ENCODE measurements around the gene ABCF2. TPM values are rescaled to one million over a fixed set of nuclear protein-coding genes. Genes with fewer than 3 reads are reported as not detected.

ABCF2 gene
- total RNA-seq, 6 donors from 2014 or later, result 19.8 to 48.2 (median 28.6) TPM

- Histone ChIP-seq H3K4me3 (no peak overlapping the region), H3K4me1 (no peaks in the 10 kb centered on the region), H3K27ac (no peak overlapping the region), H3K27me3 (no peaks in the 10 kb centered on the region), H3K36me3 (no peaks in the 10 kb centered on the region), H3K9me3 (no peaks in the 10 kb centered on the region)
- peak in 1 of 2 donors; percentile 83 for DNase-seq
- no peak for ATAC-seq (ENCODE audit: low FRiP score in 2 of 2)
- TF ChIP-seq POLR2A (IDR thresholded peaks at IDR 0.05), result no peak
- TF ChIP-seq POLR2AphosphoS5 (IDR thresholded peaks at IDR 0.05), result no peak
- TF ChIP-seq CTCF (IDR thresholded peaks at IDR 0.05), result no peak
- no peak for TF ChIP-seq EP300 (IDR thresholded peaks at IDR 0.05)
- 63 to 67% methylated on average over 29 of the region's 30 CpGs for WGBS, 2 donors
These were observed 27.8 kb downstream of the ABCF2 start for GRCh38 chr7:151198945-151199848.

- Histone ChIP-seq H3K4me1 (no peaks in the 10 kb centered on the region), H3K4me3 (no peak overlapping the region), H3K9me3 (no peaks in the 10 kb centered on the region), H3K27ac (no peak overlapping the region), H3K27me3 (no peaks in the 10 kb centered on the region), H3K36me3 (no peaks in the 10 kb centered on the region)
- no peak for ATAC-seq (ENCODE audit: low FRiP score in 2 of 2)
- DNase-seq, result no peak
- TF ChIP-seq POLR2AphosphoS5 (IDR thresholded peaks at IDR 0.05) (no peak), EP300 (IDR thresholded peaks at IDR 0.05) (no peak), POLR2A (IDR thresholded peaks at IDR 0.05) (no peak), CTCF (IDR thresholded peaks at IDR 0.05) (no peak)
These were observed 29.1 kb downstream of the ABCF2 start for GRCh38 chr7:151197932-151198331.

GRCh38 chr7:151195616-151196450 lies 31.2 kb downstream of the ABCF2 start:
- Histone ChIP-seq H3K27me3 (no peaks in the 10 kb centered on the region), H3K27ac (no peak overlapping the region), H3K9me3 (no peaks in the 10 kb centered on the region), H3K4me3 (no peak overlapping the region), H3K4me1 (no peaks in the 10 kb centered on the region), H3K36me3 (no peaks in the 10 kb centered on the region)
- DNase-seq (no peak), ATAC-seq (ENCODE audit: low FRiP score in 2 of 2) (no peak)
- WGBS, 2 donors, result 53 to 55% methylated on average over 13 to 19 of the region's 19 CpGs
- TF ChIP-seq EP300 (IDR thresholded peaks at IDR 0.05) (no peak), POLR2A (IDR thresholded peaks at IDR 0.05) (no peak), POLR2AphosphoS5 (IDR thresholded peaks at IDR 0.05) (no peak)

DNA sequence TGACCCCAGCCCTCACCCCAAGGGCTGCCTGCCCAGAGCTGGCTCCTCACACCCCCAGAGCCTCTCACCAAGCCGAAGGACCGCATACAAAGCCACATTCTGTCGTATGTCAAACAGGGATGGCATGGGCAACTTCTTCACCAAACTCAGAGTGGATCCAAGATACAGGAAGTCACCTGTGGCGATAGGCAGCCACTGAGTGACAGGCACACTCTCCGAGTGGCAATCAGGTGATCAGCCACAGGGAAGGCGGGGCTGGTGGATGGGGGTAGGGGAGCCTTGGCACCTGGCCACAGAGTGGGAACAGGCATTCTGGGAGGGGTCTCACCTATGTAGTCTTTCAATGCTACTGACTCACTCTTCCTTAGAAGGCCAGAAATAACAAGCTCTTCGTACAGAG lies 32.8 kb downstream of the ABCF2 start:
- no peak overlapping the region for H3K4me3 ChIP-seq
- no peak for TF ChIP-seq EP300 (IDR thresholded peaks at IDR 0.05)
- TF ChIP-seq POLR2A (IDR thresholded peaks at IDR 0.05), result no peak
- TF ChIP-seq CTCF (IDR thresholded peaks at IDR 0.05), result no peak
- no peak for TF ChIP-seq POLR2AphosphoS5 (IDR thresholded peaks at IDR 0.05)
- no peak for DNase-seq

More for the DNA sequence above, 32.8 kb downstream of the ABCF2 start:
- H3K27ac ChIP-seq, result no peak overlapping the region
- H3K9me3 ChIP-seq, result no peaks in the 10 kb centered on the region
- no peak for ATAC-seq (ENCODE audit: low FRiP score in 2 of 2)
- 73 to 100% methylated on average over 2 to 7 of the region's 7 CpGs for WGBS, 2 donors
- no peaks in the 10 kb centered on the region for H3K27me3 ChIP-seq
- H3K4me1 ChIP-seq, result no peaks in the 10 kb centered on the region
- H3K36me3 ChIP-seq, result no peaks in the 10 kb centered on the region

Measured in upper lobe of left lung (tissue), 6 donors.